Testis (tissue), 3 donors: ENCODE data around the gene ETS1. TPM values are rescaled to one million over a fixed set of nuclear protein-coding genes. Genes with fewer than 3 reads are reported as not detected.

ENCODE experiments used
- DNase-seq: peaks from one replicate; pipeline ENCODE4 v3.0.0-alpha.2; 2019
- H3K27ac ChIP-seq, 2 donors: fragments of 200-600 bp; sonication (generic); one replicate each; pipeline ENCODE4 v1.5.1; 2019
- H3K27me3 ChIP-seq: fragments of 200-600 bp; sonication (generic); one replicate; pipeline ENCODE4 v1.5.1; 2019
- H3K36me3 ChIP-seq: fragments of 200-600 bp; sonication (generic); one replicate; pipeline ENCODE4 v1.5.1; 2017; ENCODE audit warnings: low read depth; ENCODE audit errors: missing control alignments
- H3K4me1 ChIP-seq: fragments of 200-600 bp; sonication (generic); one replicate; pipeline ENCODE4 v1.5.1; 2019
- H3K4me3 ChIP-seq, 2 donors: fragments of 200-600 bp; sonication (generic); one replicate each; pipeline ENCODE4 v1.5.1; 2017 to 2019
- H3K9me3 ChIP-seq: fragments of 200-600 bp; sonication (generic); one replicate; pipeline ENCODE4 v1.5.1; 2017
- POLR2A ChIP-seq: fragments of 450-650 bp; IDR thresholded peaks from one replicate; pipeline ENCODE4 v1.6.1; 2017; ENCODE audit warnings: antibody characterized with exemption, mild to moderate bottlenecking, moderate library complexity
- WGBS, 2 donors: methylation state at CpG; one replicate each; pipeline ENCODE4 v1.1.5; 2018; 5-methylcytosine and 5-hydroxymethylcytosine counted together
- intact Hi-C: fragments of 100-400 bp; cut with DNase I; formaldehyde crosslinking; loops from one replicate; pipeline ENCODE4 v1.15.1; 2023; ENCODE audit warnings: low total_unique reads
- polyA plus RNA-seq: library from polyadenylated mRNA; stranded (reverse); fragments of 350-450 nt; fragmentation: Illumina TruSeq; extraction: RNeasy Lipid Tissue Mini Kit (QIAGEN cat#74804); gene quantifications from one replicate; pipeline ENCODE4 v1.2.3, GENCODE V29; 2014; ENCODE audit warnings: low read depth, low replicate concordance; ENCODE audit not compliant: insufficient read depth
- total RNA-seq, 2 donors: library from RNA; depleted of rRNA; stranded (reverse); fragments of >200 nt; gene quantifications; one replicate each; pipeline ENCODE4 v1.2.3, GENCODE V29; 2016
- TF ChIP-seq, protein P1 (sequence below), 3 experiments: fragments of 450-650 bp in 2 of 3; fragments of 200-600 bp in 1 of 3; sonication (generic) in 1 of 3; IDR thresholded peaks; one replicate each; pipeline ENCODE4 v1.5.1; 2016 to 2019; ENCODE audit warnings: antibody characterized with exemption in 3 of 3, mild to moderate bottlenecking in 2 of 3, moderate library complexity in 1 of 3

The ETS1 gene
- total and polyA plus RNA-seq, 3 donors from 2014 or later: 15.1 to 21.1 (median 15.3) TPM

DNA sequence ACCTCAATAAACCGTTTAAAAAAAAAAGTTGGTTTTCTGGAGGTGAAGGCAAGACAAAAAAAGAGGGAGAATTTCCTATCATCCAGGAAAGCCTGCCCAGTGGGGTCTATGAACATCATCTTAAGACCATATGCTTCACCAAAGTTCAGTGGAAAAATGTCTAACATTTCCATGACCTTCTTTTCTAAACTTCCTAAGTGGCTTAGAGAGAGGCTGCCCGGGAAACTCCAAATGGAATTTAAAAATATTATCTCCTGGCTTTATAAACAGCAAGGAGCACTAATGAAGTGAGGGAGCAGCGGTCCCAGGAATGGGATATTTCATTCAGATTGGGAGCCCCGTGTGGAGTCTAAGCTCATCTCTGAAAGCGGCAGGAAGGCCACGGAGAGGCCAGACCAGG lies 46.9 kb downstream of the ETS1 start:
- no peaks in the 10 kb centered on the region for H3K36me3 ChIP-seq
- no peaks in the 10 kb centered on the region for H3K27me3 ChIP-seq
- no peak overlapping the region for H3K27ac ChIP-seq
- intact Hi-C loops: no loop called here
- H3K4me1 ChIP-seq: no peaks in the 10 kb centered on the region
- H3K9me3 ChIP-seq: no peaks in the 10 kb centered on the region
- WGBS, 2 donors: 63 to 64% methylated on average over 6 of the region's 6 CpGs
- no peak for DNase-seq
- H3K4me3 ChIP-seq: no peak overlapping the region
- TF ChIP-seq, protein P1, sequence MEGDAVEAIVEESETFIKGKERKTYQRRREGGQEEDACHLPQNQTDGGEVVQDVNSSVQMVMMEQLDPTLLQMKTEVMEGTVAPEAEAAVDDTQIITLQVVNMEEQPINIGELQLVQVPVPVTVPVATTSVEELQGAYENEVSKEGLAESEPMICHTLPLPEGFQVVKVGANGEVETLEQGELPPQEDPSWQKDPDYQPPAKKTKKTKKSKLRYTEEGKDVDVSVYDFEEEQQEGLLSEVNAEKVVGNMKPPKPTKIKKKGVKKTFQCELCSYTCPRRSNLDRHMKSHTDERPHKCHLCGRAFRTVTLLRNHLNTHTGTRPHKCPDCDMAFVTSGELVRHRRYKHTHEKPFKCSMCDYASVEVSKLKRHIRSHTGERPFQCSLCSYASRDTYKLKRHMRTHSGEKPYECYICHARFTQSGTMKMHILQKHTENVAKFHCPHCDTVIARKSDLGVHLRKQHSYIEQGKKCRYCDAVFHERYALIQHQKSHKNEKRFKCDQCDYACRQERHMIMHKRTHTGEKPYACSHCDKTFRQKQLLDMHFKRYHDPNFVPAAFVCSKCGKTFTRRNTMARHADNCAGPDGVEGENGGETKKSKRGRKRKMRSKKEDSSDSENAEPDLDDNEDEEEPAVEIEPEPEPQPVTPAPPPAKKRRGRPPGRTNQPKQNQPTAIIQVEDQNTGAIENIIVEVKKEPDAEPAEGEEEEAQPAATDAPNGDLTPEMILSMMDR (IDR thresholded peaks at IDR 0.05): no peak
- no peak for TF ChIP-seq POLR2A

DNA sequence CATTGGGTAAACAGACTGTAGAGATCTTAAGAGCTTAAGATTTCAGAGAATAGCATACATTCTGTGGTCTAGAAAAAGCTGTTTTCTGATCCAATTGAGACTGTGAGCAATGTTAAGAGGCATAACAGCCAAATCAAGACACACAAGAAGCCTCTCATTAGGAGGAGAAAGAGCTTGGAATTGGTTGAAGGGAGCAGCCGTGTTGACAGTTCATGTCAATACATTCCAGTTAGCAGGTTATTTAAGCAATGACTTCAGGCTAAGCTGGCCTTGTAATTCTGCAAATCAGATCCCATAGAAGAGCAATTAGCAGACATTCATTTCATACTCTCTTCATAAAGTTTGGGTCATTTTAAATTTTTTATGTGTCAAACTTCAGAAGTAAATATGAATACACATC lies 50.9 kb downstream of the ETS1 start:
- H3K4me1 ChIP-seq: no peaks in the 10 kb centered on the region
- TF ChIP-seq, protein P1 (IDR thresholded peaks at IDR 0.05): no peak
- no peak overlapping the region for H3K27ac ChIP-seq
- H3K27me3 ChIP-seq: no peaks in the 10 kb centered on the region
- WGBS, 2 donors: 97 to 100% methylated on average over 1 of the region's 1 CpG
- H3K9me3 ChIP-seq: no peaks in the 10 kb centered on the region
- no peak overlapping the region for H3K4me3 ChIP-seq
- intact Hi-C loops: no loop called here
- DNase-seq: no peak
- H3K36me3 ChIP-seq: no peaks in the 10 kb centered on the region

DNA sequence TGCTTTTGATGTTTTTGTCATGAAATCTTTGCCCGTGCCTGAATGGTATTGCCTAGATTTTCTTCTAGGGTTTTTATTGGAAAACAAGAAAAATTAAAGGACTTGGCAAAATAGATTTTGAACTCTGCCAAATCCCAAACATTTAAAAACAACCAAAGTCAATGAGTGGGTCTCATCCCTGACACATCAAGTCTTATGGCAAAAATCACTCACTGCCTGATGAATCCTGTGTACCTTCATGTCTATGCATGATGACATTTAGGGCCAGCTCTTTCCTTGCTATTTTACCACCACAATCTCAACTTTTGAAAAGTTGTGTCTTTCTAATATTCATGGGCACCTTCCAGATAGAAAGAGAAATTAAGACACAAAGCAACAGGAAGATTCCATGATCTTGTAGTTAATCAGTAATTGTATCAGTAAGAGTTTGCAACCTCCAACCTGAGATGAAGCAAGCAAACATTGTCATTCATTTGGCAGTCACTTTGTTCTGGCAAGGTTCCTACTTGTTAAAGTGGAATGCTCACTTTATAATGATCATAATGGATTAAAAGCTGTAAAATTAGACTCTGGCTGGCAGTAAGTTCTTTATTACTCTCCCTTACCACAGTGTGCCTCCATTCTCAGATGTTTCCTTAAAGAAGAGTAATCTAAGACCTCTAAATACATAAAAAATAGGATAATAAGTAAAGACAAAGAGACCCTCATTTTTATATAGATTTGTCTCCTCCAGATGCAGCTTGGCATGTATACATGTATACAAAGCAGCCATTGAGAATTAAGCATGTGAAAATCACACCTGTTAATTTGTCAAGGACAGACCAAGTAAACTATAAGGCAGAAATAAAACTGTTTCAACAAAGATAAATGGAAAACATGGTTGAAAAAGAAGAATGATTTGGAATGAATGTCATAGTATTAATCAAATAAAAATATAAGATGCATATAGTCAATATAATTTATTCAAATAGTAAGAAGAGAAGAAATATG lies 51.6 kb downstream of the ETS1 start:
- intact Hi-C loops: no loop called here
- Histone ChIP-seq H3K4me3 (no peak overlapping the region), H3K36me3 (no peaks in the 10 kb centered on the region), H3K27ac (no peak overlapping the region), H3K27me3 (no peaks in the 10 kb centered on the region), H3K4me1 (no peaks in the 10 kb centered on the region), H3K9me3 (no peaks in the 10 kb centered on the region)
- no peak for TF ChIP-seq POLR2A
- TF ChIP-seq, protein P1 (IDR thresholded peaks at IDR 0.05): no peak
- WGBS, 2 donors: 94 to 96% methylated on average over 1 of the region's 1 CpG
- DNase-seq: no peak

DNA sequence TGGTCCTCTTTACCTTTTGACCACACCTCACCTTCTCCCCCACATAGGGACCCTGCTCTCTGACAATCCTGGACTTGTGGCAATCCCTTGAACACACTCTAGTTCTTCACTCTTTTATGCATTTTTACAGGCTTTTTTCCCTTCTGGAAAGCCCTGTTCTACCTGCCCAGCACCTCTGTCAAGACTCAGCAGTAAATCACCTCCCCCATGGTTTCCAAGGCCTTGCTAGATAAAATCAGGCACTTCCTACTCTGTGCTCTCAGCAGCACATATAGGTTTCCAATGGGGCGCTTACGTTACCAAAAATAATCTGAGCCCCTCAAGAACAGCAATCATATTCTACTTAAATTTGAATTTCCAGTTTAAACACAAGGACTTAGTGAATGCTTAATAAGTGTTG lies 53.9 kb downstream of the ETS1 start:
- H3K27ac ChIP-seq: no peak overlapping the region
- no peak for TF ChIP-seq POLR2A
- TF ChIP-seq, protein P1 (IDR thresholded peaks at IDR 0.05): no peak
- intact Hi-C loops: no loop called here
- H3K4me3 ChIP-seq: no peak overlapping the region
- no peak for DNase-seq
- H3K27me3 ChIP-seq: no peaks in the 10 kb centered on the region
- H3K9me3 ChIP-seq: no peaks in the 10 kb centered on the region
- H3K4me1 ChIP-seq: no peaks in the 10 kb centered on the region
- H3K36me3 ChIP-seq: no peaks in the 10 kb centered on the region
- WGBS, 2 donors: 95 to 98% methylated on average over 2 of the region's 2 CpGs
